ENCODE results near the gene CCDC158. TPM values are rescaled to one million over a fixed set of nuclear protein-coding genes. Genes with fewer than 3 reads are reported as not detected.

The CCDC158 gene
- total and polyA plus RNA-seq, 2 of the 8 experiments (the other 6 are each of a cell fraction or from before 2014, with no cell fraction given) = not detected

- TF ChIP-seq POU5F1 (IDR thresholded peaks at IDR 0.05; ENCODE audit: low read depth, low read length) (no peak), HDAC6 (IDR thresholded peaks at IDR 0.05; ENCODE audit: low read depth, low read length) (no peak)
Observed at GRCh38 chr4:76342191-76342590, 78.8 kb downstream of the CCDC158 start (continued).

All from H1 (cell line).